GM12878 (cell line): ENCODE measurements around the gene EP400. TPM values are rescaled to one million over a fixed set of nuclear protein-coding genes. Genes with fewer than 3 reads are reported as not detected.

Source experiments
- ATAC-seq: fragments of 200-7000 bp; cut with Tn5 transposase; 3 replicates; pipeline ENCODE4 v1.9.1; 2020; ENCODE audit warnings: mild to moderate bottlenecking, moderate library complexity
- BruUV-seq: library from RNA; stranded (reverse); fragments of 400-500 nt; replicated peaks from 2 replicates; lab custom pipeline; 2021; lab: Mats Ljungman, UMichigan
- CTCF ChIA-PET: fragments of 300-600 bp; sonication (Branson Sonifier 250); formaldehyde crosslinking; extraction: SDS; loops from one replicate; lab custom pipeline; 2021; ENCODE audit warnings: inconsistent platforms; lab: Yijun Ruan, JAX
- POLR2A ChIA-PET: fragments of 350-600 bp; formaldehyde crosslinking; extraction: SDS; loops from one replicate; lab custom pipeline; 2021; ENCODE audit warnings: inconsistent platforms; lab: Charles Lee
- RAD21 ChIA-PET: fragments of 300-600 bp; sonication (Branson Sonifier 250); formaldehyde crosslinking; loops from one replicate; lab custom pipeline; 2023; ENCODE audit warnings: antibody characterized with exemption; ENCODE audit not compliant: unreplicated experiment; lab: Charles Lee
- SMC1A ChIA-PET: fragments of 300-600 bp; sonication (Branson Sonifier 250); formaldehyde crosslinking; loops from one replicate; lab custom pipeline; 2023; ENCODE audit not compliant: unreplicated experiment, uncharacterized antibody; lab: Charles Lee
- DNase-seq: peaks from one replicate; pipeline ENCODE4 v3.0.0-alpha.2; 2011; ENCODE audit warnings: low read depth, low spot score
- FAIRE-seq: peaks from 3 replicates; lab custom pipeline; 2011; peaks lifted over from hg19 to GRCh38; lab: Jason Lieb, UNC
- H2AFZ ChIP-seq: 2 replicates; pipeline ENCODE4 v1.6.0; 2011; ENCODE audit warnings: low read depth, low read length, control low read depth; ENCODE audit not compliant: control insufficient read depth
- H3K27ac ChIP-seq: 2 replicates; pipeline ENCODE4 v1.5.1; 2011; ENCODE audit warnings: control low read depth; ENCODE audit not compliant: control insufficient read depth, insufficient read depth
- H3K27me3 ChIP-seq, 2 experiments: replicated peaks in 1 of 2; 2 replicates each; pipeline versions ENCODE4 v1.6.0 to v1.6.1; 2011; ENCODE audit warnings: low read length in 1 of 2; ENCODE audit not compliant: control insufficient read depth in 2 of 2, insufficient read depth in 2 of 2
- H3K36me3 ChIP-seq, 2 experiments: 2 replicates each; pipeline ENCODE4 v1.5.1; 2011; ENCODE audit warnings: low read length in 1 of 2; ENCODE audit not compliant: control insufficient read depth in 2 of 2, insufficient read depth in 2 of 2
- H3K4me1 ChIP-seq: 2 replicates; pipeline ENCODE4 v1.6.1; 2011; ENCODE audit warnings: mild to moderate bottlenecking, low read length, moderate library complexity, mixed read lengths; ENCODE audit not compliant: control insufficient read depth, insufficient read depth
- H3K4me2 ChIP-seq: 2 replicates; pipeline ENCODE4 v1.6.0; 2011; ENCODE audit warnings: control low read depth; ENCODE audit not compliant: control insufficient read depth, insufficient read depth
- H3K4me3 ChIP-seq: fragments of 200-600 bp; sonication (generic); 2 replicates; pipeline ENCODE4 v1.5.1; 2016
- H3K79me2 ChIP-seq: 2 replicates; pipeline ENCODE4 v1.6.0; 2011; ENCODE audit warnings: low read length; ENCODE audit not compliant: control insufficient read depth, insufficient read depth
- H3K9ac ChIP-seq: 2 replicates; pipeline ENCODE4 v1.8.0; 2011; ENCODE audit warnings: low read length, control low read depth, mixed read lengths; ENCODE audit not compliant: control insufficient read depth, insufficient read depth
- H3K9me3 ChIP-seq: replicated peaks from 3 replicates; pipeline ENCODE4 v1.5.1; 2011; ENCODE audit warnings: mild to moderate bottlenecking, low read length; ENCODE audit not compliant: control insufficient read depth, insufficient read depth
- H4K20me1 ChIP-seq: 2 replicates; pipeline ENCODE4 v1.6.0; 2011; ENCODE audit not compliant: control insufficient read depth, insufficient read depth
- CBFB ChIP-seq: IDR thresholded peaks from 2 replicates; pipeline ENCODE4 v1.6.1; 2016; ENCODE audit warnings: antibody characterized with exemption, low read depth
- CEBPZ ChIP-seq: fragments of 150-350 bp; IDR thresholded peaks from 2 replicates; pipeline ENCODE4 v1.6.1; 2016; ENCODE audit warnings: low read depth, low read length
- CTCF ChIP-seq, 3 experiments: IDR thresholded peaks in 2 of 3; conservative IDR thresholded peaks in 1 of 3; 2 replicates each; pipeline ENCODE4 v1.5.1; 2011; ENCODE audit warnings: low read depth in 3 of 3, low read length in 3 of 3, mild to moderate bottlenecking in 3 of 3, control low read depth in 2 of 3, moderate library complexity in 2 of 3, inconsistent platforms in 1 of 3, mixed read lengths in 1 of 3; ENCODE audit not compliant: control insufficient read depth in 2 of 3, insufficient read depth in 1 of 3; ENCODE audit errors: extremely low read depth in 1 of 3
- EP300 ChIP-seq, 2 experiments: fragments of 150-350 bp in 1 of 2; IDR thresholded peaks; 2 replicates each; pipeline ENCODE4 v1.6.1; 2011 to 2012; ENCODE audit warnings: low read depth in 2 of 2, low read length in 2 of 2, borderline replicate concordance in 1 of 2, improper control_type of control experiment in 1 of 2, inconsistent platforms in 1 of 2; ENCODE audit not compliant: control insufficient read depth in 1 of 2
- MTA3 ChIP-seq: IDR thresholded peaks from 2 replicates; pipeline ENCODE4 v1.6.1; 2012; ENCODE audit warnings: low read length, inconsistent platforms, borderline replicate concordance
- POLR2AphosphoS2 ChIP-seq: IDR thresholded peaks from 2 replicates; pipeline ENCODE4 v1.6.1; 2011; ENCODE audit warnings: low read depth, mild to moderate bottlenecking, low read length, improper control_type of control experiment, moderate library complexity
- REST ChIP-seq: IDR thresholded peaks from 2 replicates; pipeline ENCODE4 v1.6.1; 2012; ENCODE audit warnings: mild to moderate bottlenecking, low read depth, low read length
- TCF7 ChIP-seq: IDR thresholded peaks from 2 replicates; pipeline ENCODE4 v1.6.1; 2014; ENCODE audit warnings: antibody characterized with exemption, borderline replicate concordance
- ZBTB33 ChIP-seq: fragments of 450-650 bp; IDR thresholded peaks from 2 replicates; pipeline ENCODE4 v1.6.1; 2017; ENCODE audit warnings: mild to moderate bottlenecking
- ZNF24 ChIP-seq: fragments of 450-650 bp; IDR thresholded peaks from 2 replicates; pipeline ENCODE4 v1.6.1; 2017; ENCODE audit warnings: antibody characterized with exemption, mild to moderate bottlenecking
- WGBS: methylation state at CpG from one replicate; pipeline ENCODE4 v1.1.6; 2016; ENCODE audit warnings: low lambda C conversion rate; ENCODE audit not compliant: insufficient replicate concordance, insufficient coverage; ENCODE audit errors: missing lambda C conversion rate; 5-methylcytosine and 5-hydroxymethylcytosine counted together
- in situ Hi-C: fragments of 300-500 bp; cut with MboI; formaldehyde crosslinking; loops from 9 replicates; pipeline ENCODE4 v1.14.3; 2018; ENCODE audit warnings: mixed read lengths
- intact Hi-C: fragments of 100-400 bp; cut with micrococcal nuclease; formaldehyde crosslinking; loops from one replicate; pipeline ENCODE4 v1.14.2; 2022; ENCODE audit not compliant: unreplicated experiment
- polyA plus RNA-seq, 11 experiments: library from polyadenylated mRNA; depleted of rRNA in 4 of 11; unstranded in 6 of 11; stranded (reverse) in 5 of 11; fragments of >200 nt; fragmentation: Nextera tagmentation in 4 of 11; fragmentation: Illumina TruSeq in 1 of 11; extraction: Ambion mirVana in 4 of 11; extraction: Trizol in 1 of 11; gene quantifications; 1 replicate in 1 of 11; 2 replicates in 10 of 11; pipeline versions ENCODE4 v1.2.1 to v1.2.3, GENCODE V29; 2011 to 2016; ENCODE audit warnings: inconsistent platforms in 2 of 11, missing spikeins in 2 of 11, low read depth in 1 of 11
- total RNA-seq, 4 experiments: library from RNA; depleted of rRNA in 3 of 4; stranded (reverse); fragments of >200 nt in 3 of 4; fragmentation: Illumina TruSeq in 1 of 4; extraction: Trizol in 1 of 4; gene quantifications; 2 replicates each; pipeline versions ENCODE4 v1.2.1 to v1.2.3, GENCODE V29; 2013 to 2021

Gene EP400
- total and polyA plus RNA-seq, 10 of the 15 experiments (the other 5 are each of a cell fraction or from before 2014, with no cell fraction given) = 3.8 to 44.2 (median 8.4) TPM

GRCh38 chr12:132014092-132014914, 64.6 kb downstream of the EP400 start (continued):
- TF ChIP-seq REST (no peak), POLR2AphosphoS2 (no peak), MTA3 (no peak)

GRCh38 chr12:132014915-132015280, 65.2 kb downstream of the EP400 start:
- ChIA-PET SMC1A (no interaction called here), RAD21 (no interaction called here), CTCF (interaction anchor here (1.2 kb wide), 1 partner anchor 17 kb away, joined by 3 read pairs; no protein-coding TSS in a partner anchor), POLR2A (no interaction called here)
- in situ Hi-C loops = no loop called here
- intact Hi-C loops = no loop called here
- Histone ChIP-seq H3K27ac (no peak overlapping the region), H3K9me3 (no peaks in the 10 kb centered on the region), H3K27me3 (no peaks in the 10 kb centered on the region), H3K9ac (no peak overlapping the region), H2AFZ (no peak overlapping the region), H4K20me1 (no peaks in the 10 kb centered on the region), H3K4me1 (no peaks in the 10 kb centered on the region), H3K4me2 (no peak overlapping the region), H3K79me2 (no peaks in the 10 kb centered on the region), H3K4me3 (no peak overlapping the region), H3K36me3 (peaks cover 20 to 29% of the 10 kb centered on the region in 2 experiments)
- BruUV-seq = no TSS peak
- FAIRE-seq = no peak
- WGBS = 76% methylated on average over 7 of the region's 7 CpGs
- ATAC-seq = no peak
- DNase-seq = no peak
- TF ChIP-seq ZNF24 (no peak), CBFB (no peak), CEBPZ (no peak), ZBTB33 (no peak), CTCF (IDR thresholded peaks at IDR 0.05 in 2 of 3, conservative IDR thresholded peaks at IDR 0.05 in 1 of 3; ENCODE audit: control insufficient read depth in 2 of 3, extremely low read depth in 1 of 3, insufficient read depth in 1 of 3, low read depth in 3 of 3, low read length in 3 of 3) (peak in 2 of 3 experiments; percentile 2 to 7; a peak in 1 of 6 replicates), EP300 (IDR thresholded peaks at IDR 0.05; ENCODE audit: borderline replicate concordance in 1 of 2, control insufficient read depth in 1 of 2, low read depth in 2 of 2, low read length in 2 of 2) (no peak), TCF7 (no peak)
